IPS-20b (cell line): ENCODE data around the gene NOS2.

Experiments used
- H3K27ac ChIP-seq: one replicate; pipeline ENCODE4 v1.5.1; 2013; ENCODE audit warnings: low read length
- H3K27me3 ChIP-seq: 2 replicates; pipeline ENCODE4 v1.6.1; 2013; ENCODE audit warnings: mild to moderate bottlenecking, low read length, inconsistent platforms; ENCODE audit not compliant: insufficient read depth
- H3K36me3 ChIP-seq: 2 replicates; pipeline ENCODE4 v1.6.1; 2013; ENCODE audit warnings: low read depth, mild to moderate bottlenecking, inconsistent platforms, low read length, moderate library complexity; ENCODE audit not compliant: insufficient read depth
- H3K4me1 ChIP-seq: 2 replicates; pipeline ENCODE4 v1.6.1; 2013; ENCODE audit warnings: mild to moderate bottlenecking, control low read depth, inconsistent platforms, low read length, moderate library complexity; ENCODE audit not compliant: insufficient read depth
- H3K4me3 ChIP-seq: 2 replicates; pipeline ENCODE4 v1.5.1; 2013; ENCODE audit warnings: mild to moderate bottlenecking, low read length, inconsistent platforms
- H3K9ac ChIP-seq: 2 replicates; pipeline ENCODE4 v1.6.1; 2013; ENCODE audit warnings: low read depth, mild to moderate bottlenecking, inconsistent platforms, low read length, moderate library complexity
- H3K9me3 ChIP-seq: 2 replicates; pipeline ENCODE4 v1.6.1; 2013; ENCODE audit warnings: mild to moderate bottlenecking, low read depth, low read length, inconsistent platforms; ENCODE audit not compliant: insufficient read depth

NOS2 gene

DNA sequence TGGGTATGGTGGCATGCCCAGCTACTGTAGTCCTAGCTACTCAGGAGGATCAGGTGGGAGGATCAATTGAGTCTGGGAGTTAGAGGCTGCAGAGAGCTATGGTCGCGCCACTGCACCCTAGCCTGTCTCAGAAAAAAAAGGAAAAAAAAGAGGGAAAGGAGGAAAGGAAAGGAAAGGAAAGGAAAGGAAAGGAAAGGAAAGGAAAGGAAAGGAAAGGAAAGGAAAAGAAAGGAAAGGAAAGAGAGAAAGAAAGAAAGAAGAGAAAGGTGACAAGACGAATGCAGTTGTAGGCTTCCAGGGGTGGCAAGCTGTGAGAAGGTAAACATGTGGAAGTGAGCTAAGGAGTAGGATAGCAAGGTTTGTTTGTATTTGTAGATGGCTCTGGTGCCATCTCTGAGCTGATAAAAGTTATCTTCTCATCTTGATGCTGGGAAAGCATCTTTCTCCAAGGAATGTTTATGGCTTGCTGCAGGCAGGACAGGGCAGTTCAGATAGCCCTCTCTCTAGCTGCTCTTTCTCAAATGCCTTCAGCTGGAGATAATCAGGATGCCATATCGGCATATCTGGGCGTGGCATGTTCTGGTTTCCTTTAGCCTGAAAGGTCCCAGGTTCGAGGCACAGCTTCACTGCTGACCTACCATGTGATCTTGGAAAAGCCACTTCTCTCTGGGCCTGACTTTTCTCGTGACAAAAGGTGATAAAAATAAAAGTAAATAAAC, 2.8 kb upstream of the NOS2 start:
- no peak overlapping the region for H3K9ac ChIP-seq
- H3K27ac ChIP-seq, result no peak overlapping the region
- H3K27me3 ChIP-seq, result peaks cover 5% of the 10 kb centered on the region; the same call in 1 of the 2 replicates
- H3K9me3 ChIP-seq, result no peaks in the 10 kb centered on the region
- H3K36me3 ChIP-seq, result no peaks in the 10 kb centered on the region
- peaks cover 3% of the 10 kb centered on the region; the same call in 1 of the 2 replicates for H3K4me1 ChIP-seq
- no peak overlapping the region for H3K4me3 ChIP-seq

DNA sequence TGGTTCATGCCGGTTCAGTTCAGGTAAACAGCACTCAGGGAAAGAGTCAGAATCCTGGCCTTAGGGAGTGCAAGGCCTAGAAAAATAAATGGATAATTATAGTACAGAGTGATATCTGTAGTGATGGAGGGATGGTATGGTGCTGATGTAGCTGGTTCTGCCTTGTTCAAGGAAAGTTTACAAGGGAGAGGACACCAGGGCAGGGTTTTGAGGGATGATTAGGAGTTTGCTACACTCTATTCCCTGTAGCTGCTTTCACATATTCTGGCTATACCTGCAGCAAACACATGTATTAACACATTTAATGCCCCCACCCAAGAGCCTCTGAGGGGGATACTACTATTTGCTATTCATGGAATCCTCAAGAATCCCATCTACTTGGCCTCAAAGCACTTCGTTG, 1.7 kb upstream of the NOS2 start:
- Histone ChIP-seq H3K36me3 (no peaks in the 10 kb centered on the region), H3K4me3 (no peak overlapping the region), H3K27ac (no peak overlapping the region), H3K27me3 (peaks cover 5% of the 10 kb centered on the region; the same call in 1 of the 2 replicates), H3K4me1 (peaks cover 3% of the 10 kb centered on the region; the same call in 1 of the 2 replicates), H3K9ac (no peak overlapping the region), H3K9me3 (no peaks in the 10 kb centered on the region)

DNA sequence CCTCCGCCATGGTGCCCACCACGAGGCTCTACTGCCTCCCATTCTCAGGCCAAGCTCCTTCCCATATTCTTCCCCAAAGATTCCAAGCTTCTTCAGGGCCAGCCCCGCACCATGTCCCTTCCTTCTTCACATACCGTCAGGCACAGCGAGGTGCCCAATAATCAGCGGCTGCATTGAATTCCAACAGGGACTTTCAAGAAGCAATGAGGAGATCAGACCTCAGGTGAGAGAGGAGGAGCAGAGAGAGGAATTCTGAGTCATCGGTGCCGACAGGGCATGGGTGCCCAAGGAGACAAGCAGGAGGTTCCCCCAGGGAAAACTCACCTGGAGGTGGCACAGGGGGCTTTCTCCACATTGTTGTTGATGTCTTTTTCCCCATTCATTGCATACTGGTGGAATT, 2.0 kb downstream of the NOS2 start:
- no peaks in the 10 kb centered on the region for H3K9me3 ChIP-seq
- H3K27ac ChIP-seq, result no peak overlapping the region
- H3K27me3 ChIP-seq, result peaks cover 21% of the 10 kb centered on the region
- H3K4me3 ChIP-seq, result no peak overlapping the region
- no peak overlapping the region for H3K9ac ChIP-seq
- H3K36me3 ChIP-seq, result no peaks in the 10 kb centered on the region
- no peaks in the 10 kb centered on the region for H3K4me1 ChIP-seq

DNA sequence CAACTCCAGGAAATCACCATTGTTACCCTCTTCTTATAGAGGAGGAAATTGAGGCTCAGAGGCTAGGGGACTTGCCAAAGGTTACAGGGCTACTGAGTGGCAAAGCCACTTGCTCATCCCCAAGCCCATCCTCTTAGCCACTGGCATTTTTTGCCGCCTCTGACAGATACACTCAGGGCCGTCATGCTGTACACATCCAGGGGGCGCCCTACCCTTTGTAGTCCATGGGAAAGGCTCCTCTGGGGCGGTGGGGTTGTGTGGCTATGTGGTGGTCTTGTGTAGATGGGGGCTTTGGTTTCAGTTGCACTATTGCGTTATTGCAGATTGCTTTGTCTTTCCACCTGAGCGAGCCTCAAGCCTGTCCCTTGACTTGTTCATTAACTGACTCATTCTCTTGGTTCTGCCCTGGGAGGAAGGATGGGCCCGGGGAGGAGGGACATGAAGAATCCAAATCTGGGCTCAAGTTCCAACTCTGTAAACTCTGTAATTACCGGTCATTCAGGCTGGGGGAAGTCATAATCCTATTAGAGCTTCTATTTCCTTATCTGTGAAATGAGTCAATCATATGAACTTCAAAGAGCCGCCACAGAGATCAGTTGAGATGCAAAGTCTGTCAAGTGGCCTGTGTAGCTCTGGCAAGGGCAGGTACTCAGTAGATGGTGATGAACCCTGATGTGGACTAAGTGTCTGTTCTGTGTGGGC, 2.8 kb downstream of the NOS2 start:
- no peak overlapping the region for H3K9ac ChIP-seq
- no peak overlapping the region for H3K4me3 ChIP-seq
- no peaks in the 10 kb centered on the region for H3K36me3 ChIP-seq
- no peaks in the 10 kb centered on the region for H3K4me1 ChIP-seq
- no peaks in the 10 kb centered on the region for H3K9me3 ChIP-seq
- no peak overlapping the region for H3K27ac ChIP-seq
- peaks cover 29% of the 10 kb centered on the region for H3K27me3 ChIP-seq

DNA sequence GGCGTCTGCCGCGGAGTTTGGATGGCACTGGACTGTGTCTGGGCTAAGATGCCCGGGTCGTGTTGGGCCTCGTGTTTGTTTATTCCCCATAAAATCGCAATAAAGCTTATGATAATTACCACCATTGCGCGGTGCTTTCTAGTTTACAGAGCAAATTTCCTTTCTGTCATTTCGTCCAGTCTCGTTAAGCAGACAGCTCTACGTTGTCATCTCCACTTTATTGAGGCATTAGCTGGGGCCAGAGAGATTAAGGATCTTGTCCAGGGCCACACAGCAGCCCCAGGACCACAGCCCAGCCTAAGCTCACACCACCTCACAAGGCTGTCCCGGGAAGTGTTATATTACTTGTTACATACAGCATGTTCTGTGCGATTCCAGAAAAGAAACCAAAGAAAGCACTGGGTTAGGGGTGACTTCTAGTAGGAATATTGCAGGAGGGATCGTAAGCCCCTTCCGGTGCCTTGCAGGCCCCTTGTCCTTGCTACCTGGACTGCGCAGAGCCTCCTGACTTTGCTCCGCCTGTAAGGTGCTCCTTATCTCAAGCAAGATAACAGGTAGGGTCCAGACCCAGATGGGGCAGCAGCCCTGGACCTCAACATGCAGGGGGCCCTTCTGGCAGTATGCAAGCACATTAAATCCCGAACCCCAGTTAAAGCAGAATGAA, 6.3 kb downstream of the NOS2 start:
- Histone ChIP-seq H3K27me3 (peaks cover 38% of the 10 kb centered on the region), H3K36me3 (no peaks in the 10 kb centered on the region), H3K4me1 (no peaks in the 10 kb centered on the region), H3K9ac (peak overlapping the region; percentile 48; the same call in 1 of the 2 replicates), H3K9me3 (no peaks in the 10 kb centered on the region), H3K27ac (no peak overlapping the region), H3K4me3 (peak overlapping the region; percentile 63)

DNA sequence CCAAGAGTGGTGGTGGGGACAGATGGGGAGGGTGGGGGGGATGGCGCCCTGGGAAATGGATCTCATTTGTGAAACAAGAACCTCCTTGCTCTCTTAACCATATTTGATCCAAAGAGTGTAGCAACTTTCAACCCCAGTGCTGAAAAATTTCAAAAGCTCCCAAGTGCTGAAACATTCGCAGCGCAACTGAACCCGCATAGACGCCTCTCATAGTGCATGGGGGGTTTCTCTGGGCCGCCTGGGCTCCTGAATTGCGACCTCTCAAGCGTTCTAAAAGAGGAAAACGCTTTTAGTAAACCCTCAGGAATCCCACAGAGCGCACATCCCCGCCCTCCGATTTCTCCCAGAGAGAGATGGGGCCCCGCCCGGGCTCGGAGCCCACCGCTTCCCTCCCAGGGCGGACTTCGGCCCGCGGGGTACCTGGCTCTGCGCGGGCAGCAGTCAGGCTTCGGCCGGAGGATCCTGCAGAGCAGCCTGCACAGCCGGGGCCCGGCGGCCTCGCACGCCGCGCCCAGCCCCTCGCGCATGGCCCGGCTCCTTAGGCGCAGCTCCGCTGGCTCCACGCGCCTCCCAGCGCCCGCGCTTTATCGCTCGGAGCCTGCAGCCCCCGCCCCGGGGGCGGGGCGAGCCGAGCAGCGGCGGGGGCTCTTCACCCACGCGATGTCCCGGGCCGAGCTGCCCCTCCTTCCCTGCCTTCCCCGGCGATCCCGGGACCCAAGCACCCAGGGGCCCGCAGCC, 7.0 kb downstream of the NOS2 start:
- H3K4me3 ChIP-seq, result peak overlapping the region; percentile 63
- no peak overlapping the region for H3K27ac ChIP-seq

DNA sequence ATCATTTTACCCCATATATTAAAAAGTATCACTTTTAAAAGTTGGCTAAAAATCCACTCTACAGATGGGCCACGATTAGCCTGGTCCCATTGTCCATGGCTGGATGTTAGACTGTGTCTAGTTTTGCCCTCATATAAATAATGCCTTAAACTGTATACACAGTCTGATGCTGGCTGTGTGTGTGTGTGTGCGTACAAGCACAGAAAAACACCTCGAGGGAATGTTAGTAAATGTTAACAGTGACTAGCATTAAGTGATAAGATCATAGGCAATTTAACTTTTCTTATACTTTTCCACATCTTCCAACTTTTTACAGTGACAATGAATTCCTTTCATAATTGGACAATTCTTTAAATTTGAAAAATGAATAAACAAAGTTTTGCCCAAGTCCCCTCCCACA, 8.2 kb downstream of the NOS2 start:
- H3K9me3 ChIP-seq, result no peaks in the 10 kb centered on the region
- H3K4me1 ChIP-seq, result no peaks in the 10 kb centered on the region
- H3K9ac ChIP-seq, result no peak overlapping the region
- peaks cover 38% of the 10 kb centered on the region for H3K27me3 ChIP-seq
- no peak overlapping the region for H3K4me3 ChIP-seq
- H3K27ac ChIP-seq, result no peak overlapping the region
- no peaks in the 10 kb centered on the region for H3K36me3 ChIP-seq

More for the DNA sequence above, 7.0 kb downstream of the NOS2 start:
- Histone ChIP-seq H3K9me3 (no peaks in the 10 kb centered on the region), H3K4me1 (no peaks in the 10 kb centered on the region), H3K36me3 (no peaks in the 10 kb centered on the region), H3K9ac (peak overlapping the region; percentile 48; the same call in 1 of the 2 replicates), H3K27me3 (peaks cover 38% of the 10 kb centered on the region)

DNA sequence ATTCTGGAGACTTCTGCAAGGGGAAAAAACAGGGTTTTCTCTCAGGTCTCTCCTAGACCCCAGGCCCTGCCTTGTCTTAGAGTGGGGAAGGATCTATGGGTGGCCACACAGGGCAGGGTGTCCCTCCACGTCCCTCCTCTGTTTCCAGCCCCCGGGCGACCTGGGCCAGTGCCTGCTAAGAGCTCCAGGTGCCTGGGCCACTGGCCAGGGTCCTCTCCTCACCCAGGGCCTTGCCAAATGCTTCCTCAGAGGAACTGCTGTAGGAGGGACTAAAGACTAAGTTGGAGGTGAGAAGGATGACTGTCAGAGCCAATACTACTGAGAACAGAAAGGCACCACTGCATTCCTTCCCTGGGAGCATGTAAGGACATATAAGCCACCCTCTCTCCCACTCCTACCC, 11.4 kb downstream of the NOS2 start:
- H3K9ac ChIP-seq, result no peak overlapping the region
- H3K27ac ChIP-seq, result no peak overlapping the region
- no peak overlapping the region for H3K4me3 ChIP-seq
- no peaks in the 10 kb centered on the region for H3K4me1 ChIP-seq
- peaks cover 22% of the 10 kb centered on the region for H3K27me3 ChIP-seq
- no peaks in the 10 kb centered on the region for H3K9me3 ChIP-seq
- H3K36me3 ChIP-seq, result no peaks in the 10 kb centered on the region

DNA sequence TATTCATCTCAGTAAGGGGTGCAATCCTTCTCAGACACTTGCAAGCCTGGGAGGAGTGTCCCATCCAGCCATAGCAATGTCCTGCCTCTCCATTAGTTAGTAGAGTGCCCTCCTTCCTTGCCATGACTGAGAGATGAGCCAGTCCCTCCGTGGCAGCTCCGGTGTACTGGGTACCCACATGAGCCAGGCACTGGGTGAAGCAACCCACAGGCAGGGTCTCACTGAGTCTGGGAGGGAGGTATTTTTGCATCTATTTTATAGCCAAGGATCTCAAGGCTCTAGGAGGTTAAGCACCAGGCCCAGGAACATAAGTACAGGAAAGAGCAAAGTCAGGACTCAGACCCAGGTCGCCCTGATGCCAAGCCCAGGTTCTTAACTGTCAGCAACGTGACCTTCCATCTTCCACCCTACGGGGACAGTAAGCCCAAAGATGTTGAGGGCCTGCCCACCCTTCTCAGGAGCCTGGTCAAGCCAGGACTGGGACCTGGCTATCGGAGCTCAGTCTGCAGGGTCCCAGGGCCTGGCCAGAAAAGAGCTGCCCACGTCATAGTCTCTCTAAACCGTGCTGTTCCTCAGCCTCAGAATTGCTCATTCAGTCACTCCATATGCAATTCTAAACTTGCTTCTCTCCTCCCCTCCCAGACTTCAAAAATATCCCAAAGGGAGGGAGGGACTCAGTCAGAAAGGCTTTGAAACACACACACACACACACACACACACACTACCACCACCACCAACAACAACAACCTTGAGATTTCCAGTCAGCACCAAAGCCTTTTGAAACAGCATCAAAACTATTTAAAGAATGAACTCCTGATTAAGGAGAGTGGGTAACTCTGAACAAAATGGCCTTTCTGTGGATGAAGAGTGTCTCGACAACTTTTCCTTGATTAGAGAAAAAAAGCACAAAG, 16.6 kb downstream of the NOS2 start:
- H3K9ac ChIP-seq, result no peak overlapping the region
- no peaks in the 10 kb centered on the region for H3K9me3 ChIP-seq
- no peaks in the 10 kb centered on the region for H3K36me3 ChIP-seq
- H3K27ac ChIP-seq, result no peak overlapping the region
- no peaks in the 10 kb centered on the region for H3K27me3 ChIP-seq
- H3K4me1 ChIP-seq, result no peaks in the 10 kb centered on the region
- H3K4me3 ChIP-seq, result no peak overlapping the region

DNA sequence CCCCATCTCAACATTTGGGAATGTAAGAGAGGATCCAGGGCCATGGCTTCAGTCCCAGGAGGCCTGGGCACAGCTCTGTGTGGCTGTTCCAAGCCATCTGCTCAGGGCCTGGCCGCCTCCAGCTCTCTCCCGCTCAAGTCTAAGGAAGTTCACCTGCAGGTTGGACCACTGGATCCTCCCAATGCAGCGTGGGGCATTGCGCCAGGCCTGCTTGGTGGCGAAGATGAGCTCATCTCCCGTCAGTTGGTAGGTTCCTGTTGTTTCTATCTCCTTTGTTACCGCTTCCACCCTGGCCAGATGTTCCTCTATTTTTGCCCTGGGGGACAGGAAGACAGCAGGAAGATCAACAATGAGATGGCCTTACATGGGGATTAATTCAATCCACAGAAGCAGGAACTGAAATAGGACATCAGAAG, 17.5 kb downstream of the NOS2 start:
- no peaks in the 10 kb centered on the region for H3K27me3 ChIP-seq
- H3K4me1 ChIP-seq, result no peaks in the 10 kb centered on the region
- H3K9me3 ChIP-seq, result no peaks in the 10 kb centered on the region
- no peaks in the 10 kb centered on the region for H3K36me3 ChIP-seq
- no peak overlapping the region for H3K4me3 ChIP-seq
- no peak overlapping the region for H3K27ac ChIP-seq
- no peak overlapping the region for H3K9ac ChIP-seq
